Brain microvascular endothelial cell (primary cell): ENCODE data around the gene EED.
A peak's percentile ranks its signal among the peaks of the same experiment; 100 is the strongest.
"Not testable (repeated sequence)": the region's sequence is repeated elsewhere in the genome, so short reads cannot be mapped to it uniquely, and the experiment has no call there.

Source experiments
- DNase-seq: peaks from one replicate; pipeline ENCODE4 v3.0.0-alpha.2; 2020
- H3K27ac ChIP-seq: fragments of 250-450 bp; sonication (Bioruptor Pico); 2 replicates; pipeline ENCODE4 v1.5.1; 2020; ENCODE audit warnings: mild to moderate bottlenecking, moderate library complexity
- H3K27me3 ChIP-seq: fragments of 250-450 bp; sonication (Bioruptor Pico); replicated peaks from 2 replicates; pipeline ENCODE4 v1.5.1; 2020; ENCODE audit warnings: mild to moderate bottlenecking
- H3K36me3 ChIP-seq: fragments of 250-450 bp; sonication (Bioruptor Pico); replicated peaks from 2 replicates; pipeline ENCODE4 v1.5.1; 2020; ENCODE audit warnings: mild to moderate bottlenecking
- H3K4me3 ChIP-seq: 2 replicates; pipeline ENCODE4 v1.5.1; 2011; ENCODE audit warnings: low read depth, mild to moderate bottlenecking, control low read depth, low read length, moderate library complexity
- in situ Hi-C: cut with HindIII; loops from 2 replicates; pipeline ENCODE4 v1.10.0; 2017; ENCODE audit warnings: low sequenced_read_pairs, low pct_ligation_motif_present
- TF ChIP-seq, protein P1 (sequence below): IDR thresholded peaks from 2 replicates; pipeline ENCODE4 v1.5.1; 2011; ENCODE audit warnings: low read depth, mild to moderate bottlenecking, moderate library complexity, low read length, control low read depth, inconsistent platforms; ENCODE audit errors: missing control alignments

The EED gene

DNA sequence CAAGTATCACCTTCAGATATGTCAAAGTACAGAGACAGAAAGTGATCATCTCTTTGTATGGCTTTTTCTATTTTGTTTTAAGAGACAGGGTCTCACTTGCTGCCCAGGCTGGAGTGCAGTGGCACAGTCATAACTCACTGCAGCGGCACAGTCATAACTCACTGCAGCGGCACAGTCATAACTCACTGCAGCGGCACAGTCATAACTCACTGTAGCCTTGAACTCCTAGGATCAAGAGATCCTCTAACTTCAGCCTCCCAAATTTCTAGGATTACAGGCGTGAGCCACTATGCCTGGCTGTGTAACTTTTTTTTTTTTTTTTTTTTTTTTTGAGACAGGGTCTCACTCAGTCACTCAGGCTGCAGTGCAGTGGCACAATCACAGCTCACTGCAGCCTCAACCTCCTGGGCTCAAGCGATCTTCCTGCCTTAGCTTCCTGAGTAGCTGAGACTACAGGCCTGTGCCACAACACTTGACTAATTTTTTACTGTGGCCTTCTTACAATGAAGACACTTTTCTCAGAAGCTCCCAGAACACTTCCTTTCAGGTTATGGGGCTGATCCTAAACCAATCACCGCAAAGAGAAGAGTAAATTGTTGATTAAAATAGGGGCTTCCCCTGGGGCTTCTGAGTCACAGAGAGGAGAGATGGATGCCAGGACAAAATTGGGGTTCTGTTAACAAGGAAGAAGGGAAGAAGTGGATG is 48.5 kb downstream of the EED start:
- TF ChIP-seq, protein P1, sequence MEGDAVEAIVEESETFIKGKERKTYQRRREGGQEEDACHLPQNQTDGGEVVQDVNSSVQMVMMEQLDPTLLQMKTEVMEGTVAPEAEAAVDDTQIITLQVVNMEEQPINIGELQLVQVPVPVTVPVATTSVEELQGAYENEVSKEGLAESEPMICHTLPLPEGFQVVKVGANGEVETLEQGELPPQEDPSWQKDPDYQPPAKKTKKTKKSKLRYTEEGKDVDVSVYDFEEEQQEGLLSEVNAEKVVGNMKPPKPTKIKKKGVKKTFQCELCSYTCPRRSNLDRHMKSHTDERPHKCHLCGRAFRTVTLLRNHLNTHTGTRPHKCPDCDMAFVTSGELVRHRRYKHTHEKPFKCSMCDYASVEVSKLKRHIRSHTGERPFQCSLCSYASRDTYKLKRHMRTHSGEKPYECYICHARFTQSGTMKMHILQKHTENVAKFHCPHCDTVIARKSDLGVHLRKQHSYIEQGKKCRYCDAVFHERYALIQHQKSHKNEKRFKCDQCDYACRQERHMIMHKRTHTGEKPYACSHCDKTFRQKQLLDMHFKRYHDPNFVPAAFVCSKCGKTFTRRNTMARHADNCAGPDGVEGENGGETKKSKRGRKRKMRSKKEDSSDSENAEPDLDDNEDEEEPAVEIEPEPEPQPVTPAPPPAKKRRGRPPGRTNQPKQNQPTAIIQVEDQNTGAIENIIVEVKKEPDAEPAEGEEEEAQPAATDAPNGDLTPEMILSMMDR = no peak
- no peaks in the 10 kb centered on the region for H3K36me3 ChIP-seq
- in situ Hi-C loops = no loop called here
- H3K27ac ChIP-seq = no peak overlapping the region
- no peaks in the 10 kb centered on the region for H3K27me3 ChIP-seq
- no peak overlapping the region for H3K4me3 ChIP-seq
- no peak for DNase-seq

DNA sequence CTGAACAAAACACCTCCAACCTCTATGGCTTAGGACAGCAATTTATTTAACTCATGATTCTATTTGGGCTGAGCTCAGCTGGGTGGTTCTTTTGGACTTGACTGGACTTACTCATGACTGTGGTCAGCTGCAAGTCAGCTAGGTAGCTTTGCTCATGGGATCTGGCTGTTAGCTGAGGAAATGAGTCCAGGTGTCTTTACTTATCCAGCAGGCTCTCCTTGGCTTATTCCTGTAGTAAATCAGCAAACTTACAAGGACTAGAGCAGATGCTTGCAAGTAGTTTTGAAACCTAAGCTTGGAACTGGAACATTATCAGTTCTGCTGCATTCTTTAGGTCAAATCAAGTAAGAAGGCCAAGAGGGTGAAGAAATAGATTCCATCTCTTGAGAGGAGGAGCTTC is 49.5 kb downstream of the EED start:
- DNase-seq = no peak
- TF ChIP-seq, protein P1 = no peak
- no peaks in the 10 kb centered on the region for H3K36me3 ChIP-seq
- in situ Hi-C loops = no loop called here
- H3K27me3 ChIP-seq = no peaks in the 10 kb centered on the region
- no peak overlapping the region for H3K4me3 ChIP-seq
- no peak overlapping the region for H3K27ac ChIP-seq

DNA sequence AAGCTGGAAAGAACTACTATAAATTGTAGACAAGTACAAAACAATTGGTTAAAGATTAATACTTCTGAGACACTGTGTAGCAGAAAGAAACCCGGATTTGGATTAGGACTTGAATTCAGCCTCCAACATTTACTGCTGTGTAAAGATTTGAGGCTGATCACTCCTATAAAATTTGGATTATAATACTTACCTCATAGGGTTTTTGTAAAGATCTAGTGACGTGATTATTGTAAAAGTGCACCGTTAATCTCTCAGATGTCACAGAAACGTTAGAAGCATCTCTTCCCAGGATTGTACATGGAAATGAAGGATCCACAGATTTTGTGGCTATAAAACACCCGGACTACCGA is 57.2 kb downstream of the EED start:
- TF ChIP-seq, protein P1 = no peak
- in situ Hi-C loops = no loop called here

GRCh38 chr11:86302092-86302793 is 57.7 kb downstream of the EED start, which contains the start of gene HIKESHI:
Gene HIKESHI, plus strand, starts transcription at chr11:86302240. Its CDS starts 209 bp downstream, at chr11:86302449.
- H3K4me3 ChIP-seq = peak within 1 kb of the TSS; percentile 95
- H3K27me3 ChIP-seq = no peaks in the 10 kb centered on the region
- DNase-seq = peak; percentile 99
- peak within 1 kb of the TSS; percentile 91 for H3K27ac ChIP-seq
- peaks cover 2% of the 10 kb centered on the region for H3K36me3 ChIP-seq
- TF ChIP-seq, protein P1 = no peak
- in situ Hi-C loops = no loop called here

More for the DNA sequence above, 57.2 kb downstream of the EED start:
- Histone ChIP-seq H3K36me3 (peaks cover 2% of the 10 kb centered on the region), H3K27me3 (no peaks in the 10 kb centered on the region), H3K4me3 (peak overlapping the region; percentile 95), H3K27ac (no peak overlapping the region)
- no peak for DNase-seq

GRCh38 chr11:86303257-86303656 is 58.7 kb downstream of the EED start:
- peaks cover 2% of the 10 kb centered on the region for H3K36me3 ChIP-seq
- TF ChIP-seq, protein P1 = no peak
- peak; percentile 6 for DNase-seq
- H3K4me3 ChIP-seq = peak overlapping the region; percentile 95
- no peaks in the 10 kb centered on the region for H3K27me3 ChIP-seq
- in situ Hi-C loops = no loop called here
- H3K27ac ChIP-seq = peak overlapping the region; percentile 91

DNA sequence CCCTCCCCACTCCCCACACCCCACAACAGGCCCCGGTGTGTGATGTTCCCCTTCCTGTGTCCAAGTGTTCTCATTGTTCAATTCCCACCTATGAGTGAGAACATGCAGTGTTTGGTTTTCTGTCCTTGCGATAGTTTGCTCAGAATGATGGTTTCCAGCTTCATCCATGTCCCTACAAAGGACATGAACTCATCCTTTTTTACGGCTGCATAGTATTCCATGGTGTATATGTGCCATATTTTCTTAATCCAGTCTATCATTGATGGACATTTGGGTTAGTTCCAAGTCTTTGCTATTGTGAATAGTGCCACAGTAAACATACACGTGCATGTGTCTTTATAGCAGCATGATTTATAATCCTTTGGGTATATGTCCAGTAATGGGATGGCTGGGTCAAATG is 64.2 kb downstream of the EED start:
- H3K27me3 ChIP-seq, H3K27ac ChIP-seq, H3K4me3 ChIP-seq, in situ Hi-C loops, DNase-seq, H3K36me3 ChIP-seq: not testable (repeated sequence)
